Upper lobe of left lung (tissue), 4 donors: ENCODE data around the gene ST3GAL3.
A peak's percentile ranks its signal among the peaks of the same experiment; 100 is the strongest.

ENCODE experiments used
- EP300 ChIP-seq, 4 donors: sonication (generic); formaldehyde crosslinking; IDR thresholded peaks; one replicate each; pipeline ENCODE4 v1.5.1; 2017; ENCODE audit warnings: antibody characterized with exemption in 4 of 4, control low read depth in 2 of 4
- POLR2A ChIP-seq, 4 donors: fragments of 450-650 bp; IDR thresholded peaks; one replicate each; pipeline ENCODE4 v1.5.1; 2016 to 2017; ENCODE audit warnings: antibody characterized with exemption in 4 of 4, mild to moderate bottlenecking in 2 of 4
- POLR2AphosphoS5 ChIP-seq, 2 donors: sonication (generic); formaldehyde crosslinking; IDR thresholded peaks; one replicate each; pipeline ENCODE4 v1.5.1; 2017; ENCODE audit warnings: antibody characterized with exemption in 2 of 2
- TF ChIP-seq, protein P1 (sequence below), 6 experiments: fragments of 450-650 bp in 4 of 6; fragments of 200-600 bp in 2 of 6; sonication (generic) in 2 of 6; IDR thresholded peaks; one replicate each; pipeline ENCODE4 v1.5.1; 2016 to 2019; ENCODE audit warnings: antibody characterized with exemption in 6 of 6

DNA sequence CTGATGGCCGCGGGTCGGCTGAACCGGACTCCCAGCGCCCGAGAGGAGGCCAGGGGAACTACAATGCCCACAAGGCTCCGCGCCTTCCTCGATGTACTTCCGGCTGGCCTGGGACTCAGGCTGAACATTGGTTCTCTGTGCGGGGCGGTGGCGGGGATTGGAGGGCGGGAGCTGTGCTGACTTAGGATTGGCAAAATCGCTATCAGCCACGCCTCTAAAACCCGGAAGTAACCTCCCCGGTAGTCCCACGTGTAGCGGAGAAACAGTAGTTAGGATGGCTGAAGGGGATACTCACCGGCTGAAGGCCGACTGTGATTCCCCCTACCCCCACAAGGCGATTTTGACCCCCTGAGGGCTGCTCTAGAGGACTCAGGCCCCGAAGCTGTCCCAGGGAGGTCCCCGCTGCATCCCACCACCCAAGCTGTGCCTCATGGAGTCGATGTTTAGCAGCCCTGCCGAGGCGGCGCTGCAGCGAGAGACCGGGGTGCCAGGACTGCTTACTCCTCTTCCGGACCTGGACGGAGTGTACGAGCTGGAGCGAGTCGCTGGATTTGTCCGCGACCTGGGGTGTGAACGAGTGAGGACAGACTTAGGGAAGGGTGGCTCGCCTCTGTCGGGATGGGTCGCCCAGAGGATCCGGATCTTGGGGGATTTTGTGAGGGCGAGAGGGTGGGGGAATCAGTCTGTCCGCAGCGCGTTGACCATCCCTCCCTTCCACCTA, 262.6 kb downstream of the ST3GAL3 start, which contains the start of gene DPH2:
- TF ChIP-seq, protein P1, sequence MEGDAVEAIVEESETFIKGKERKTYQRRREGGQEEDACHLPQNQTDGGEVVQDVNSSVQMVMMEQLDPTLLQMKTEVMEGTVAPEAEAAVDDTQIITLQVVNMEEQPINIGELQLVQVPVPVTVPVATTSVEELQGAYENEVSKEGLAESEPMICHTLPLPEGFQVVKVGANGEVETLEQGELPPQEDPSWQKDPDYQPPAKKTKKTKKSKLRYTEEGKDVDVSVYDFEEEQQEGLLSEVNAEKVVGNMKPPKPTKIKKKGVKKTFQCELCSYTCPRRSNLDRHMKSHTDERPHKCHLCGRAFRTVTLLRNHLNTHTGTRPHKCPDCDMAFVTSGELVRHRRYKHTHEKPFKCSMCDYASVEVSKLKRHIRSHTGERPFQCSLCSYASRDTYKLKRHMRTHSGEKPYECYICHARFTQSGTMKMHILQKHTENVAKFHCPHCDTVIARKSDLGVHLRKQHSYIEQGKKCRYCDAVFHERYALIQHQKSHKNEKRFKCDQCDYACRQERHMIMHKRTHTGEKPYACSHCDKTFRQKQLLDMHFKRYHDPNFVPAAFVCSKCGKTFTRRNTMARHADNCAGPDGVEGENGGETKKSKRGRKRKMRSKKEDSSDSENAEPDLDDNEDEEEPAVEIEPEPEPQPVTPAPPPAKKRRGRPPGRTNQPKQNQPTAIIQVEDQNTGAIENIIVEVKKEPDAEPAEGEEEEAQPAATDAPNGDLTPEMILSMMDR (IDR thresholded peaks at IDR 0.05), result peak in 5 of 6 experiments; percentile 22 to 36 (median 33)
- no peak for TF ChIP-seq EP300 (IDR thresholded peaks at IDR 0.05)
- peak in 1 of 4 donors; percentile 45 for TF ChIP-seq POLR2A (IDR thresholded peaks at IDR 0.05)
- peak in 1 of 2 donors; percentile 35 for TF ChIP-seq POLR2AphosphoS5 (IDR thresholded peaks at IDR 0.05)
